G401 (cell line): Measurements from ENCODE around the gene TCF3. TPM values are rescaled to one million over a fixed set of nuclear protein-coding genes. Genes with fewer than 3 reads are reported as not detected.

Source experiments
- DNase-seq: peaks from one replicate; pipeline ENCODE4 v3.0.0-alpha.2; 2015; ENCODE audit warnings: low spot score
- in situ Hi-C: cut with HindIII; loops from 2 replicates; pipeline ENCODE4 v1.10.0; 2016; ENCODE audit warnings: low sequenced_read_pairs, mixed read lengths
- total RNA-seq: library from RNA; depleted of rRNA; stranded (reverse); fragments of >200 nt; shearing (Covaris generic); gene quantifications from 2 replicates; pipeline ENCODE4 v1.2.3, GENCODE V29; 2014; rRNA removed

The TCF3 gene
- total RNA-seq, 1 experiment from 2014 or later: 220 TPM

- no peak for DNase-seq
- in situ Hi-C loops: no loop called here
Measured at GRCh38 chr19:1575323-1576241, 76.8 kb downstream of the TCF3 start.

DNA sequence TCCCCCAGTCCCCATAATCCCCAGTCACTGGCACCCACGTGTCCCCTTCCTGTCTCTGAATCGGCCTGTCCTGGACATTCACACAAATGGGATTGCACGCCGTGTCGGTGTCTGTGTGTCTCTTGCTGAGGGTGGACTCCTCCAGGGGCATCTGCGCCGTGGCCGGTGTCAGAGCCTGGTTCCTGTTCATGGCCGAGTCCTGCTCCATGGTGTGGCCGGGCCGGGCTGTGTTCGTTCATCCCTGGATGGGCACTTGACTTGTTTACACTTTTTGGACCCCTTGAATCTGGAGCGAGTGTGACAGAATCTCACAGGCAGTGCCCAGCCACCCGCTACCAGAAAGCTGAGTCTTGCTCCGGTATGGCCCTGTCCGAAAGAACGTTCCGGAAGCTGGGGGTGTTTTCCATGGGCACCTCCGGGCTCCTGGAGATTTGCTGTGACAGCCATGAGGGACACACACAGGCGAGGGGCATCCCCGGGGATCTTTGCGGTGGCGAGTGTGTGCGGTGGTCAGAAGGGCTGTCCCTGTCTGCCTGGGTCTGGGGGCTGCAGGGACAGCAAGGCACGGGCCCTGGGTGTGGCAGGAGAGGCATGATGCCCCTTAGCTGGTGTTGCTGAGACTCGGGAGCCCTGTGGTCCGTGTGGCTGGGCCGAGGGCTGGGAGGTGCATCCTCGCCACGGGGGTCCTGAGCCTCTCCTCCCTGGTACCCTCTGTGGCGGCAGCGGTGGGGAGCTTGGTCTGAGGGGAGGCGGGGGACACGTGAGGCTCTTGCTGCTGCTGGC lies 77.9 kb downstream of the TCF3 start:
- DNase-seq: no peak
- in situ Hi-C loops: no loop called here

- in situ Hi-C loops: no loop called here
- no peak for DNase-seq
Measured at GRCh38 chr19:1572795-1573194, 79.6 kb downstream of the TCF3 start.

DNA sequence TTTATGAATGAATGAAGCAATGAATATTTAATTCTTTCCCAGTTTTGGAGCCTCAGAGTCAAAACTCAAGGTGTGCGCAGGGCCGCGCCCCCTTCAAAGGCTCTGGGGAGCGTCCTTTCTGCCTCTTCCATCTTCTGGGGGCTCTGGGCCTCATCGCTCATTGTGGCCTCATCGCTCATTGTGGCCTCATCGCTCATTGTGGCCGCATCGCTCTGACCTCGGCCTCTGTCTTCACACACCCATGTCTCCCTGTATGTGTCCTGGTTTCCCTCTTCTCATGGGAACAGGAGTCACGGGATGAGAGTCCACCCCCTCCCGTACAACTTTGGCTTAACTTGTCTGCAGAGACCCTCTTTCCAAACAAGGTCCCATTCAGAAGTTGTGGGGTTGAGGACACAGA lies 81.1 kb downstream of the TCF3 start:
- no peak for DNase-seq
- in situ Hi-C loops: no loop called here

DNA sequence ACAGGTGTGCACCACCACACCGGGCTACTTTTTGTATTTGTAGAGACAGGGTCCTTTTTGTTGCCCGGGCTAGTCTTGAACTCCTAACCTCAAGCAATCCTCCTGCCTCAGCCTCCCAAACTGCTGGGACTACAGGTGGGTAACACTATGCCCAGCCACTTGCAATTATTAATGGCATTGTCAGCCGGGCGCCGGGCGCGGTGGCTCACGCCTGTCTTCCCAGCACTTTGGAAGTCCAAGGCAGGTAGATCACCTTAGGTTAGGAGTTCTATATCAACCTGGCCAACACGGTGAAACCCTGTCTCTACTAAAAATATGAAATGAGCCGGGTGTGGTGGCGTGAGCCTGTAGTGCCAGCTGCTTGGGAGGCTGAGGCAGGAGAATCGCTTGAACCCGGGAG lies 81.6 kb downstream of the TCF3 start:
- in situ Hi-C loops: no loop called here
- DNase-seq: no peak

DNA sequence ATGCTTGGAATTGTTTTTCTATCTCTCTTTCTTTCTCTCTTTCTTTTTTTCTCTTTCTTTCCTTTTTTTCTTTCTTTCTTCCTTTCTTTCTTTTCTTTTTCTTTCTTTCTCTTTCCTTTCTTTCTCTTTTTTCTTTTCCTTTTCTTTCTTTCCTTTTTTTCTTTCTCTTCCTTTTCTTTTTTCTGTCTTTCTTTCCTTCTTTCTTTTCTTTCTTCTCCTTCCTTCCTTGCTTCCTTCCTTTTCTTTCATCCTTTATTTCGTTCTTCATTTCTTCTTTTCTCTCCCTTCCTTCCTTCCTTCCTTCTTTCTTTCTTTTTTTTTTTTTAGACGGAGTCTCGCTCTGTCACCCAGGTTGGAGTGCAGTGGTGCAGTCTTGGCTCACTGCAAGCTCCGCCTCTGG lies 82.4 kb downstream of the TCF3 start:
- in situ Hi-C loops: no loop called here
- DNase-seq: no peak

DNA sequence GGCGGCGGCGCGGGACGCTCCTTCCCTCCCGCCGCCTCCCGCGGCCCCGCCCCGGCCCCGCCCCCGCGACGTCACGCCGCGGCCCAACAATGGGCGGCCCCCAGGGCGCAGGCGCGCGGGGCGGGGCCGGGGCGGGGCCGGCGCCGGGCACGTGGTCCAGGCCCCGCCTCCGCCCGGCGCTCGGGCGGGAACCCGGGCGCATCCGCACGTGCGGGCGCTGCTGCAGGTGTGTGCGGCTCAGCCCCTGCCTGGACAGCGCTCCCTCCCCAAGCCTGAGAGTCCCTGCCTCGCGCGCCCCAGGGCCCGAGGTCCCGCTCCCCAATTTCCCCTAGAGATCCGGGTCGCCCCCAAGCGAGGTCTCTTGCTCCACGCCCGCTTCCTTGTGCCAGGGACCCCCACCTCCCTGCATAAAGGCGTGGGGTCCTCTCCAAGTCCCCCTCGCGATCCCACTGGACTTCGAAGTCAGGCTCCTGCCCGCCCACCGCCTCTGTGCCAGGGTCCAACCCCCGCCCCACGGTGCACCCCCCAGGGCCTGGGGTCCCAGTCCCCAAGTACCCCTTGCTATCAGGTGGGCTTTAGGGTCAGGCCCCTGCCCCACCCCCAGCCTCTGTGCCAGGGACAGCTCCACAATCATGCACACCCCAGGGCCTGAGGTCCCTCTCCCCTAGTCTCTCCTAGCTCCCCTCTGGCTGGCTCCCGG lies 83.9 kb downstream of the TCF3 start, which contains the start of gene MEX3D:
Gene MEX3D, minus strand, starts transcription at position 6 of the 700 bp plus-strand sequence. CDS start 267 bp downstream, outside the sequence.
- peak; percentile 66 for DNase-seq

GRCh38 chr19:1567848-1568227 lies 84.6 kb downstream of the TCF3 start:
- in situ Hi-C loops: no loop called here
- DNase-seq: no peak

More for the DNA sequence above, 83.9 kb downstream of the TCF3 start, which contains the start of gene MEX3D:
- in situ Hi-C loops: no loop called here

DNA sequence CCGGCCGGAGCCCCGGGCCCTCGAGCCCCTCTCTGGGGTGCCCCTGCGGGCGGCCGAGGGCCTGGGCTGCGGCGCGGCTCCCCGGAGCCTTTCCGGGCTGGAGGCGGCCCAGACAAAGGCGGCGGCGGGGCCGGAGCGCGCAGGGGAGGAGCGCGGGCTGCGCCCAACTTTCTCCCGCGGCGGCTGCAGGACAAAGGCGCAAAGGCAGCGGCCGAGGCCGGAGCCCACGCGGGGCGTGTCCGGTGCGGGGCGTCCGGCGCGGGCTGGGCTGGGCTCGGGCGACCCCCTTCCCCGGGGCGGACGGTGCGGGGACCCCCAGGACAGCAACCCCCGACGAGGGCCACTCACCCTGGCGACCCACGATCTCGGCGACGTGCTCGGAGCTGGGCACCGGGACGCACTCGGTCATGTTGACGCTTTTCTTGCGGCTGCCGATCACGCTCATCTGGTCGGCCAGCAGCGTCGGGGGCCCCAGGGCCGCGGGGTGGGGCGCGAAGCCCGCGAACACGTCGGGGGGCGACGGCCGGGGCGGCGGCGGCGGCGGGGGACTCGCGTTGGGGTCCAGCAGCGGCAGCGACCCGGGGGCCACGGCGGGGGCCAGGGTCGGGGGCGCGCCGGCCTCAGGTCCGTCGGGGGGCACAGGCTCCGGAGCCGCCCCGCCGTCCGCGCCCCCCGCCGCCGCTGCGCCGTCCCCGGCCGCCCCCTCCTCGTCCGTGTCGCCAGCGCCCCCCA lies 85.1 kb downstream of the TCF3 start:
- in situ Hi-C loops: no loop called here
- DNase-seq: no peak

DNA sequence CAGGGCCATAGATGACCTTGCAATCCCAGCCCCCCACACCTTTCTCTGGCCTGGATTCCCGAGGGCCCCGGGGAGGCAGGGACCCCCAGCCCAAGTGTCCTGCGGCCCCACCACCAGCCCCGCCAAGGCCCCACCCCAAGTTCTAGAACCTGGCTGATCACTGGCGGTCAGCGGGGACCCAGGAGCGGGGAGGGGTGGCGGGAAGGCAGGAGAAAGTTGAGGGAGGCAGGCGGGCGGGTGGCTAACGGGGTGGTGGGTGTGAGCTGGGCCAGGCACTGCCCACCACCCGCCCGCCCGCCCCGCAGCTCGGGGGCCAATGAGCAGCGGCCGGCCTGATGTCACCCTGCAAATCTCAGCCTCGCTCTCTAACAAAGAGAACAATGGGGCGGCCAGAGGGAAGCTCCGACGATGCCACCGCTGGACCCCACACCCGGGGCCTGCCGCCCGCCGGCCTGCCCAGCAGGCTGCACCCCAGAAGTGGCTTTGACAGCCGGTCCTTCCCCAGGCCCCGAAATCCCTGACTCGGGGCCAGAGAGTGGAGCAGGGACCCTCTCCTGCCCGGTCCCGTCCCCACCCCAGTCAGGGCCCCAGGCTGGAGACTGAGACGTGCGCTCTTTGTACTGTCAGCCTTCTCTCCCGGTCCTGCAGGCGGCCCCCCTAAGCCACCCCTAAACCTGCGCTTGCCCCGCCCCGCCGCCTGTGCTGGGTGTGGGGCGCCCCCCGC lies 85.9 kb downstream of the TCF3 start:
- in situ Hi-C loops: no loop called here
- peak; percentile 53 for DNase-seq

DNA sequence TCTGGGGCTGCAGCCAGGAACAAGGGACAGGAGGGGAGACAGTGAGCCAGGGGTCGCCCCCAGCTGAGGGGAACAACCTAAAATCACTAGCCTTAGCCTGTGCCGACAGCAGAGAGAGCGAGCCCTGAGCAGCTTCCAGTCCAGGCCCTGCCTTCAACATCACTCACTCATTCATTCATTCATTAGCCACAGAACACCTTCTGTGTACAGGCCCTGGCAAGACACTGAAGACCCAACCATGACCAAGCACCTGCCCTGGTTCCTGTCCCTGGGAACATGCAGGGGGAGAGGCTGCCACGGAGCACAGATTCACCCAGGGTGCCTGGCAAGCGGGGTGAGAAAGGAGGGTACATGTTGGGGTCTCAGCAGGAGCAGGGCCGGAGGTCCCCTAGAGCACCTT lies 89.2 kb downstream of the TCF3 start:
- in situ Hi-C loops: no loop called here
- DNase-seq: no peak

- DNase-seq: no peak
- in situ Hi-C loops: no loop called here
Measured at GRCh38 chr19:1561236-1561842, 91.1 kb downstream of the TCF3 start.

- in situ Hi-C loops: no loop called here
- no peak for DNase-seq
Measured at GRCh38 chr19:1560286-1560882, 92.0 kb downstream of the TCF3 start.

Other genes with a start within 250 kb of the TCF3 start
- 153 and 193 TPM in 2 replicates for gene DAZAP1, start 245.0 kb downstream of the TCF3 start, total RNA-seq
- 1,108 and 1,164 TPM in 2 replicates for gene RPS15, start 214.2 kb downstream of the TCF3 start, total RNA-seq
- gene APC2, start 202.5 kb downstream of the TCF3 start, total RNA-seq: 13.4 and 15.4 TPM in 2 replicates
- gene C19orf25, start 173.4 kb downstream of the TCF3 start, total RNA-seq: 86.7 and 90.0 TPM in 2 replicates
- gene PCSK4, start 162.3 kb downstream of the TCF3 start, total RNA-seq: 1.8 and 9.2 TPM in 2 replicates
- 18.4 and 20.6 TPM in 2 replicates for gene REEP6, start 161.4 kb downstream of the TCF3 start, total RNA-seq
- 0.62 and 2.1 TPM in 2 replicates for gene ADAMTSL5, start 139.6 kb downstream of the TCF3 start, total RNA-seq
- gene PLK5, start 128.5 kb downstream of the TCF3 start, total RNA-seq: not detected in 2 replicates
- 105 and 123 TPM in 2 replicates for gene MEX3D, start 84.3 kb downstream of the TCF3 start, total RNA-seq
- 164 and 166 TPM in 2 replicates for gene MBD3, start 59.8 kb downstream of the TCF3 start, total RNA-seq
- 141 and 200 TPM in 2 replicates for gene UQCR11, start 47.2 kb downstream of the TCF3 start, total RNA-seq
- gene ONECUT3, start 100.9 kb upstream of the TCF3 start, total RNA-seq: not detected in 2 replicates
- 2.5 and 5.5 TPM in 2 replicates for gene ATP8B3, start 159.7 kb upstream of the TCF3 start, total RNA-seq
- gene REXO1, start 195.9 kb upstream of the TCF3 start, total RNA-seq: 7.8 and 10.7 TPM in 2 replicates
- 27.9 and 29.2 TPM in 2 replicates for gene KLF16, start 211.0 kb upstream of the TCF3 start, total RNA-seq
- gene ABHD17A, start 232.9 kb upstream of the TCF3 start, total RNA-seq: 94.4 and 130 TPM in 2 replicates